ENCODE data around the gene MEN1.
A peak's percentile ranks its signal among the peaks of the same experiment; 100 is the strongest.
"Not testable (repeated sequence)": the region's sequence is repeated elsewhere in the genome, so short reads cannot be mapped to it uniquely, and the experiment has no call there.

MEN1 gene

DNA sequence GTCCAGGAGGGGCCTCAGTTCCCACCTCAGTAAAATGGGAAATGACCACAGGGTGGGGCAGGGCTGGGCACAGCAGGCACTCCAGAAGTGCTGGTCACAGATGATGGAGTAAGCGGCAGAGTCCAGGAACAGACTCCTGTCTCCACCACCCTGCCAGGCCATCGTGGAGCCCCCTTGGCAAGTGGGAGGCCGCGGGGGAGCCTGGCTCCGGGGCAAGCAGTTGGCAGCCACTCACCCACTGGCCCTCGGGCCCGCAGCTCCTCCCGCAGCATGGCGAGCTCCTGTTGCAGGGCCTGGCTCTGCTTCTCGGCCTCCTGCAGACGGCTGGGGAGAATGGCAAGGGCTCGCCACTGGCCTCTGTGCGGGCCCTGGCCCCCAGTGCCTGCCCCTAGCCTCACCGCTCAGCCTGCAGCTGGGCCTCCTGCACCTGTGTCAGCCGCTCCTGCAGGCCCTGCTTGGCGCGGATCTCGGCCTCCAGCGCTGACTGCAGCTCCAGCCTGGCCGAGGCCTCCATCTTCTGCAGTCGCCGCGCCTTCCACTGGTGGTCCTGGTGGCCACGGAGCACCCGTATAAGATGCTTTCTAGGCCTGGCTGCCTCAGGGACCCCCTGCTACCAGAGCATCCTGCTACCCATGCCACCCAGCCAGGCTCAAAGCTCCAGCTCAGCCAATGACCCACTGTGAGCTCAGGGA is 23.8 kb upstream of the MEN1 start:
- DNase-seq (ENCODE audit: low read depth) = no peak
- no peak overlapping the region for H3K4me3 ChIP-seq (ENCODE audit: low read depth, low read length)

DNA sequence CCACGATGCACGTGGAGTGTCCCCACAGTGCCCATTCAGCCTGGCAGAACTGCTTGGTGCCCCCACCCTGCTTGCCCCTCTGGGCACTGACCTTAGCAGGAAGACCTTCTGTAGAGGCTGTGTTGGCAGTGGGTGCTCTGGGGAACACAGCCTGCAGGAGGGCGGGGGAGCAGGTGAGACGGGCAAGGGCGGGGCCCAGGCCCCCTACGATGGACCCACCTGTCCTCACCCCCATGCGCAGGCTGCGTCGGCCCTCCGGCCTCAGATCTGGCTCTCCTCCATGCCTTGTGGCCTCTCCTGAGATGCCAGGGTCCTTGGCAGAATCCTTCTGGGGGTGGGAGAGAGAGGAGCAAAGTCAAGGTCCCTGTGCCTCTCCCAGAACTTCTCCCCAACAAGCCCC is 23.2 kb upstream of the MEN1 start:
- H3K4me3 ChIP-seq (ENCODE audit: low read depth, low read length) = no peak overlapping the region
- no peak for DNase-seq (ENCODE audit: low read depth)

DNA sequence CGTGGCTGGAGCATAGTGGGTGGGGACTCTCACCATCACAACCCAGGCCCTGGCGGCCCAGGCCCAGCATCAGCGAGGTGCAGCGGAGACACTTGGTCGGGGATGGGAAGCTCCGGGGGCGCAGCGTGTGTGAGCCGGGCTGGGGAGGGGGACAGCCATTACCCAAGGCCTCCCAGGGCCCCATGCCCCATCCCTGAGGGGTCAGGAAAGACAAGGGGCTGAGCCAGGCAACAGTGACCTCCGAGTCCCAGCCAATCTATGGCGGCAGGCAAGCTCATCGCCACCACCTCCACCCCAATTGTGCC is 22.8 kb upstream of the MEN1 start:
- no peak overlapping the region for H3K4me3 ChIP-seq (ENCODE audit: low read depth, low read length)
- DNase-seq (ENCODE audit: low read depth) = no peak

DNA sequence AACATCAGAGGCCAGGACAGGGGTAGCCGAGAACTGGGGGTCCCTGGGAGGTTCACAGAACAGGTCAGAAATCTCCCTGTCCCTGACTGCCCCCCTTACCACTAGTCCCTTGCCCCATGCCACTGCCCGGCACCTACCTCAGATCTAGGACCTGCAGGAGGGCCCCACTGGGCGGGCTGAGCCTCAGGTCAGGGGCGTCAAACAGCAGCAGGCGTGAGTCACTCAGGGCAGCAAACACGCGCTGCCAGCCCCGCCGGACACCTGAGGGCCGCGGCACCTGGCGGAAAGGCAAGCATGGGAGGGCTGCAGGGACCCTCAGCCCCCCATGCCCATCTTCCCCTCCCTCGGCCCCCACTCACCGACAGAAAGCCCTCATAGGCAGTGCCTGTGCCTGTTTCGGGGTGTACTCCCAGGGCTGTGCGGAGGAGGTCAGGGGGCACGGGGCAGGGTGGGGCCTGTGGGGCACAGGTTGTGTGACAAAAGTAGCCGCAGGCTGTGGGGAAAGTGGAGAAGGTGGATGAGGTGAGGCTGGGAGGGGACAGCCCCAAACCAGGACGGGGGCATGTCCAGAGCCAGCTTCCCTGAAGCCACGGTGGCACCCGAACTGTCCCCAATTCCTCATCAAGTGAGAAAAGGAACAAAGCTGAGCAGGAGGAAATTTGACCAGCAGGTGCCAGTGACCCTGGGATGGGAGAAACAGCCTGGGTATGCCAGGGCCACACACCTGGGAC is 22.3 kb upstream of the MEN1 start:
- no peak overlapping the region for H3K4me3 ChIP-seq (ENCODE audit: low read depth, low read length)
- DNase-seq (ENCODE audit: low read depth) = no peak

DNA sequence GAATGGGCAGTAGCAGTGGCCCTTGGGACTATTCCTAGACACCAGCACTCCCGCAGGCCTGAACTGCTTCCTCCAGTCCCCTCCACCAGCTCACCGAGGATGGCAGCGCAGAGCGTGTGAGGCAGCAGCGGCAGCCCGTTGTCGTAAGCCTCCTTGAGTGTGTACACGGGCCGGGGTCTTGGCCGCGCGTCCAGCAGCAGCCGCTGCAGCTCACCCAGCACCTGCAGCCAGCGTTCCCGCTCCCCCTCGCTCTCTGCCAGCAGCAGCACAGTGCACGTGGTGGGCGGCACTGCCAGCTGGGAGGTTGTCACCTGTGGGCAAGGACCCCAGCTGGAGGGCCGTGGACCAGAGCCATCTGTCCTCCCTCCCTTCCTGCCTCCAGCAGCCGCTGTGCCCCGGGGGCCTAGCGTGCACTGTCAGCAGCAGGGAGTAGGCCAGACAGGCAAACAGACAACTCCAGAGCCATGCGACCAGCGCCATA is 21.1 kb upstream of the MEN1 start:
- no peak overlapping the region for H3K4me3 ChIP-seq (ENCODE audit: low read depth, low read length)
- no peak for DNase-seq (ENCODE audit: low read depth)

DNA sequence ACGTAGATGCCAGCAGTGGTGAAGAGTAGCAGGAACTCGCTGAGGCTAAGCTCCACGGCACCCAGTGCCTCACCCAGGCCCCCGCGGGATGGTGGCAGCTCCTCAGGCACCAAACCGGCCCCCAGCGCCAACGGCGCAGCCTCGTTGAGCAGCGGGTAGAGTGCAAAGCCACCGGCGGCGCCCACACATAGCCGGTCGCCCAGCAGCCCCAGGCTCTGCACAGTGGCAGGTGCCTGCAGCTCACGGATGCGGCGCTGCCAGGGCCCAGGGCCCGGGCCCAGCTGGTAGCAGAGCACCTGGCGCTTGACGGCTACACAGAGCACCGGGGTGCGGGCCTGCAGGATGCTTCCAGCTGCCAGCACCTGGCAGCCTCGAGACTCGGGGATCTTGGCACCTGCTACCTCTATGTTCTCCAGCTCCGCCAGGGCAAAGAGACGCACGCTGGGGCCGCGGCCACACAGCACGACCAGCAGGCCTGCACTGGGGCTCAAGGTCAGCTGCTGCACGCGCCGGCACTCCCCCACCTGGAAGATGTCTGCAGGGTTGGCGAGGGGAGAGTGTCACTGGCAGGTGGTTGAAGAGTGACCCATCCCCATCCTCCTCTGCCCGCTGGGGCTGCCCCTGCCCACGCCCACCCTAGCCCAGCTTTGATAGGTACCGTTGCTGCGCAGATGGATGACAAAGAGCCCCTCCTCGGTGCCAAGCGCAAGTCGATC is 19.3 kb upstream of the MEN1 start:
- DNase-seq (ENCODE audit: low read depth) = no peak
- H3K4me3 ChIP-seq (ENCODE audit: low read depth, low read length) = no peak overlapping the region

DNA sequence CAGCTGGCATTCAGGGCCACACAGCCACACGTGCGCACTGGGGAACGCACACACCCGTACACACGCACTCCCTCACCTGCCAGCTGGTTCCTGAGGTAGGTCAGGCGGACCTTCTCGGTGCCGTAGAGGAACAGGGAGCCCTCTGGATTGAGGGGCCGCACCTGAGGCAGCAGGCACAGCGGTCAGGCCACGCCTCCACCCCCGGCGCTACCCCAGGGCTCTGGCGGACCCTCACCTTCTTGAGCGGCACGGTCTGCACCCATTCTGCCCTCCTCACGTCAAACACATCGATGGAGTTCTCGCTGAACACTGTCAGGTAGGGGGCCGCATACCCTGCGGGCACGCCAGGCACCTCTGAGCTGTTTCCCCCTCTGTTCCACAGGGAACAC is 17.1 kb upstream of the MEN1 start:
- H3K4me3 ChIP-seq (ENCODE audit: low read depth, low read length) = no peak overlapping the region
- no peak for DNase-seq (ENCODE audit: low read depth)

DNA sequence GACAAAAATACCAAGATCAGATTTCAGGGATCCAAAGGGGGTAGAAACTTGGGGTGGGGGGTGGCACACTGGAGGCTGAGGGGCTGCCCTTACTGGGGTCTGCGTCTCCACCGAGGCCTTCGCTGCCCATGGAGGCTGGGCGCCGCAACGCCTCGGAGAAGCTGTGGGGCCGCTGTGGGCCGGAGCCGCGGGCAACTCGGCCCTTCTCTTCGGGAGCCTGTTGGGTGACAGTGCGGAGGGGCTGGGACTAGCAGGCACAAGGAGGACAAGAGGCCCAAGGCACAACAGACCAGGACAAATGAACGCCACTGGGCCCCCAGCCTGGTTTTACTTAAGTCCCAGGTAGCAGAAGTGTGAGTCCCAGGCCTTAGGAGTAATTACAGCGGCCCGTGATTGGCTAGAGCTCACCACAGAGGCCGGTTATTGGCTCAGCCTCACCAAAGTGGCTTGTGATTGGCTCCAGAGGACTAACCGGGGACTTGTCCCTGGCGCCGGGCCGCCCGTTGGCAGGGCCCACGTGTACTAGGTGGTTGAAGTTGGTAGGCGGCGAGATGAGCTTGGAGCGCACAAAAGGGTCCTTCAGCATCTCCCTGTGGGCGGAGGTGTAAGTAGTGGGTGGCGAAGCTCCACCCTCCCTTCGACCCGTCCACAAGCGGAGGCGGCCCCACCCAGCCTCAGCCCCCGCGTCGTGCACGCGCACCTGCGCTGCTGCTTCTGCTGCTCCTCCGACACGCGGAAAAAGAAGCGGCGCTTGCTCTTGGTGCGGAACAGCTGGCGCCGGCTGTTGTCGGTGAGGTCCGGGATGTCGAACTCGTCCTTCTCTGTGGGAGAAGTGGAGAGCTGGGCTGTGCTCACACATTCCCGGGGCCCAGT is 16.5 kb upstream of the MEN1 start:
- no peak overlapping the region for H3K4me3 ChIP-seq (ENCODE audit: low read depth, low read length)
- no peak for DNase-seq (ENCODE audit: low read depth)

DNA sequence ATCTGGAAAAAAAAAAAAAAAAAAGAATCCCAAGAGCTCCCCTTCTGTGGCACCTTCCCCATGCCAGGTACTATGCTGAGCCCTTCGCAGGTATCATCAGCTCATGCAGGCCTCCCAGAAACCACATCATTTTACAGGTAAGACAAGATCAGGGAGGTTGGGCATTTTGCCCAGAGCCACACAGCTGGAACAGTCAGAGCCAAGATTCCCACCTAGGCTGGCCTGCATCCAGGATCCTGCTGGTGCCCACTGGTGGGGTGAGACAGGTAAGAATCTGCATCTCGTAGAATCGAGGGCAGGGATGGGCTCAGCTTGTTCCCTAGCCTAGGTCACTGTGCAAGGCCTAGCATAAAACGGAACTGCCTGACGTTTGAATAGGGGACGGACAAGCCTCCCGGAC is 15.7 kb upstream of the MEN1 start:
- H3K4me3 ChIP-seq (ENCODE audit: low read depth, low read length) = no peak overlapping the region
- no peak for DNase-seq (ENCODE audit: low read depth)

DNA sequence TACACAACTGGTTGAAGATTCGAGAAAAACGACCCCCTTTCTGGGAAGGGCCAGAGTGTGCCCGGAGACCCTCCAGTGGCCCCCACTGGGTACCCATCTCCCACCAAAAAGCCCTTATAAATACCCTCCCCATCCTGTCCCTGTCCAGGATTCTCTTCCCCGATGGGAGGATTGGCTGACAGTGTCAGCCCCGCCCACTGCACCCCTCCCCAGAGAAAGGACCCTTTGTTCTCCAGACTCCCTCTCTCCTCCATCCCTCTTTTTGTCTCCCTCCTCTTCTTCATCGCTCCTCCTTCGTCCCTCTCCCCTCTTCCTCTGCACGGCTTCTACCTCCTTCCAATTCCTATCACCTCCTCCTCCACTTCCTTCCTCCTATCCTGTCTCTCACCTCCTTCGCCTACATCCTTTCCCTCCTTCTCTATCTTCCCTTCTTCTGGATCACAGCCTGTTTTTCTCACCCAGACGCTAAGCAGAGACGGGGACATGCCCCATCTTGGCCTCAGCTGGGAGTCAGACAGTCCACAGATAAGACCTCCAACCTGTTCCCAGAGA is 13.3 kb upstream of the MEN1 start:
- DNase-seq (ENCODE audit: low read depth) = no peak
- H3K4me3 ChIP-seq (ENCODE audit: low read depth, low read length) = no peak overlapping the region

DNA sequence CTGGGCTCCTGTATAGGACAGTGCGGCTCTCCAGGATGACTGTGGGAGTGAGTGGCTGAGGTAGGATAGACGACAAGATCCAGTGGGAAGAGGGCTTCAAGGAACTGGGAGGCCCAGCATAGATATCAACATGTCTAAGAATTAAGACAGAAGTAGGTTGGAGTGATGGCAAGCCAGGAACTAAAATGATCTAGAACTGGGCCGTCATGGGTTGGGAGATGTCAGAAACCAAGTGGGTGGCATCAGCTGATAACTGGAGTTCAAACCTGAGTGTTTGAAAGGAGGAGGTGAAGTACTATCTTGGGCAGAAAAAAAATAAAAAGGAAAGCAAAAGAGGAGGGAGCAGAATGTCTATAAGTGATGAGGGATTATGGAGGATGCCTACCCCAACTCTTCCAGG is 7.1 kb upstream of the MEN1 start:
- H3K4me3 ChIP-seq (ENCODE audit: low read depth, low read length) = no peak overlapping the region
- no peak for DNase-seq (ENCODE audit: low read depth)

DNA sequence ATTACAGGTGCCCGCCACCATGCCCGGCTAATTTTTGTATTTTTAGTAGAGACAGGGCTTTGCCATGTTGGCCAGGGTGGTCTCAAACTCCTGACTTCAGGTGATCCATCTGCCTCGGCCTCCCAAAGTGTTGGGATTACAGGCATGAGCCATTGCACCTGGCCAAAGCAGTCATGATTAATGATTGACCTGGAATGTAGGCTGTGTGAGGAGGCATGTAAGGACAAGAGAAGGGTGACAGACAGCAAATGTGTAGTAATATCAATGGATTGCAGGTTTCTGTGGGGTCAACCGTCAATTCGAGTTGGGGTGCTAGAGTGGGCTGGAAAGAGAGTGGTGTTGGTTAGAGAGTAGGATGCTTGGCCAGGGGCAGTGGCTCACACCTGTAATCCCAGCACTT is 5.1 kb upstream of the MEN1 start:
- DNase-seq (ENCODE audit: low read depth); H3K4me3 ChIP-seq (ENCODE audit: low read depth, low read length): not testable (repeated sequence)

DNA sequence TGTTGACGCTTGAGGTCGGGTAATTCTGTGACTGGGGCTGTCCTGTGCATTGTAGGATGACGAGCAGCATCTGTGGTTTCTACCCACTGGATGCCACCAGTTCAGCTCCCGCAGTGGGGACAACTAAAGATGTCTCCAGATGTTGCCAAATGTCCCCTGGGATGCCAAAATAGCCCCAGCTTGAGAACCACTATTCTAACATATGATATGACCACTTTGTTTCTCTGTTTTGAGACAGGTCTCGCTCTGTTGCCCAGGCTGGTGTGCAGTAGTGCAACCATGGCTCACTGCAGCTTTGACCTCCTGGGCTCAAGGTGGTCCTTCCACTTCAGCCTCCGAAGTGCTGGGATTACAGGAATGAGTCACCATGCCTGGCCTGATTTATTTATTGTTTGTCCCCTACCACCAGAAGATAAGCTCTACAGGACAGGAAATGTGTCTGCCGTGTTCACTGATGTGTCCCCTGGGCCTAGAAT is 4.4 kb upstream of the MEN1 start:
- no peak overlapping the region for H3K4me3 ChIP-seq (ENCODE audit: low read depth, low read length)
- DNase-seq (ENCODE audit: low read depth) = no peak

DNA sequence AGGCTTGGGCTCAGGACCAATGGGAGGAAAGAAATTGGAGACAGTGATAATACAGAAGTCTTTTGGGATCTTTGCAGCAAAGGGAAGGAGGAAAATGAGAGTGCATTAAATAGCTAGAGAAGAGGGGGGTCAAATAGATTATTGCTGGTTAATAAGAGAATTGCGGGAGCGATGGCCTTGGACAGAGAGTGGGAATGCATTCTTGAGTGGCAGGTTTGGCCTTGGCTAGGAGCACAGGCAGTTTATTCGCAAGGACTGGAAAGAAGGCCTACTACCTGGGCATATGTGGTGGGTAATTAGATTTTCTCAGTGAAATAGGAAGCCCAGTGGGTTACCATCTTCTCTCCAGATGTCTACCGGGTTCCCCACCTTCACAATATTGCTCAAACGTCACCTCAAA is 3.5 kb upstream of the MEN1 start:
- H3K4me3 ChIP-seq (ENCODE audit: low read depth, low read length) = no peak overlapping the region
- DNase-seq (ENCODE audit: low read depth) = no peak

DNA sequence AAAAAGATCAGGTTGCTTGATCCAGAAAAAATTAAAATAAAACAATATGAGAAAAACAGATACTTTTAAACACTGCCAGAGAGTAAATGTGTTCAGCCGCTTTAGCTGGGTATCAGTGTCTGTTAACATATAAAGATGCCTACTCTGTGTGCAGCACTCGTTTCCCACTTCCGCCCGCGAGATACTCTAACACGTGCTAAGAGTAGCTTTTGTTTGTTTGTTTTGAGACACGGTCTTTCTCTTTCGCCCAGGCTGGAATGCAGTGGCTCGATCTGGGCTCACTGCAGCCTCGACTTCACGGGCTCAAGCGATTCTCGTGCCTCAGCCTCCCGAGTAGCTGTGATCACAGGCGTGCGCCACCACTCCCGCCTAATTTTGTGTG is 531 bp upstream of the MEN1 start:
- no peak for DNase-seq (ENCODE audit: low read depth)
- peak overlapping the region; percentile 92 for H3K4me3 ChIP-seq (ENCODE audit: low read depth, low read length)

DNA sequence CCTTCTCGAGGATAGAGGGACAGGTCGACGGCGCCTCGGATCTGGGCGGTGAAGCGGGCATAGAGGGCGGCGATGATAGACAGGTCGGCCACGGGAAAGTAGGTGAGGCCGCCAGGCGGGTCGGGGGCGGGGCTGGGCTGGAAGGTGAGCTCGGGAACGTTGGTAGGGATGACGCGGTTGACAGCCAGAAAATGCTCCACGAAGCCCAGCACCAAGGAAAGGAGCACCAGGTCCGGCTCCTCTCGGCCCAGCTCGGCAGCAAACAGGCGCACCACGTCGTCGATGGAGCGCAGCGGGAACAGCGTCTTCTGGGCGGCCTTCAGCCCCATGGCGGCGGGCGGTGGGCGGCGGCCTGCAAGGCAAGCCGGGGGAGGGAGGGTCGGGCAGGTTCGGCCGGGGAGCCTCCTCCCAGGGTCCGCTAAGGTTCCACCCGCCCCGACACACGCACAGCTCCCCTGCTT is 540 bp downstream of the MEN1 start:
- no peak for DNase-seq (ENCODE audit: low read depth)
- peak overlapping the region; percentile 92 for H3K4me3 ChIP-seq (ENCODE audit: low read depth, low read length)

DNA sequence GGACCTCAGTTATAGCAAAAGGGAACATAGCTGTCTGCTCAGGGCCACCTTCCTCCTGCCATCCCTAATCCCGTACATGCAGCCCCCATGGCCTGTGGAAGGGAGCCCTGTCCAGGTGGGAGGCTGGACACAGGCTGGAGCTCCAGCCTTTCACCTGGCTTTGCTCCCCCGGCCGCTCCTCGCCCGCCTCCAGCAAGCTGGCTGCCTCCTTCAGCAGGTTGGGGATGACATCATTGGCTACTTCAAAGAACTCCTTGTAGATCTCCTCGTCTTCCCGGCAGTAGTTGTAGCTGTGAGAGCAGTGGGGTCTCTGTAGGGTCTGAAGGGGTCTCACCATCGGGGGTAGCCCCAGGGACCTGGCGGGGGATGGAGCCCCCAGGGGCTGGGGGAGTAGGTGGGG is 4.9 kb downstream of the MEN1 start:
- H3K4me3 ChIP-seq (ENCODE audit: low read depth, low read length) = no peak overlapping the region
- no peak for DNase-seq (ENCODE audit: low read depth)

DNA sequence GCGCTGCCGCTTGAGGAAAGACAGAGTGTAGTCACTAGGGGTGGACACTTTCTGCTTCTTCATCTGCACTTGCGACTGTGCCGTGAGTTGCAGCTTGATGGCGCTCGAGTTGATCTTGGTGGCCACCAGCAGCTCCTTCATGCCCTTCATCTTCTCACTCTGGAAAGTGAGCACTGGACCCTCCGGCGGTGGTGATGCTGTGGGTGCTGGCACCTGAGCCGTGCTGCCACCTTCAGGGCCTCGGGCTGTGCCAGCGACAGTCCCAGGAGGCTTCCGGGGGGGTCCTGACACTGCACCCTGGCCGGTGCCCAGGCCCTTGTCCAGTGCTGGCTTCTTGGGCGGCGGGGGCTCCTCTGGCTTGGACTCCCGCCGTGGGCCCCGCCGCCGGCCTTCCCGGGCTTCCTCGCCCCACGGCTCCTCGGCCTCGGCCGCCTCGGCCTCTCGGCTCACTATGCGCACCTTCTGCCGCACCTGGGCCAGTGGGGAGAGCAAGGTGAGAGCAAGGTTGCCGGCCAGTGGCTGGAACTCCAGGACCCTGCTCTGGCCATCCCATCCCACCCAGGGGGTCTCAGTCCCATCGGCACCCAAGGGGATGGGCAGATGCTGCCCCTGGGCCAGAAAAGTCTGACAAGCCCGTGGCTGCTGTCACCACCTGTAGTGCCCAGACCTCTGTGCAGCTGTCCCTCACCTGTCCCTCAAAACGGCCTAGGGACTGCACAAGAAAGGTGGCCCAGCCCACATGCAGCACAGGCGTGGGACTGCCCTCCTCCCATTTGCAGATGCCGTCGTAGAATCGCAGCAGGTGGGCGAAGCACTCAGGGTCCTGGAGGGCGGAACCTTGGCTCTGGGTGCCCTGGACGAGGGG is 5.8 kb downstream of the MEN1 start:
- H3K4me3 ChIP-seq (ENCODE audit: low read depth, low read length) = no peak overlapping the region
- no peak for DNase-seq (ENCODE audit: low read depth)
